ENCODE results near the gene KCNH5.

The KCNH5 gene

GRCh38 chr14:63045234-63045611 lies at the start of gene KCNH5:
Gene KCNH5, minus strand, starts transcription at chr14:63045458. Its CDS starts 272 bp downstream, at chr14:63045186.
- peaks cover 7% of the 10 kb centered on the region for H3K27me3 ChIP-seq (ENCODE audit: low read depth)
- DNase-seq (ENCODE audit: low spot score in 2 of 2) = peak; percentile 67 to 78
- H3K36me3 ChIP-seq (replicated peaks) = no peaks in the 10 kb centered on the region
- peak within 1 kb of the TSS; percentile 45 for H3K4me3 ChIP-seq
- peaks cover 9% of the 10 kb centered on the region for H3K4me1 ChIP-seq
- in situ Hi-C loops (cut with MboI; ENCODE audit: low sequenced_read_pairs) = loop anchor here (25.0 kb wide), 1 partner anchor 883 kb away; no protein-coding TSS in a partner anchor
- H3K9me3 ChIP-seq = no peaks in the 10 kb centered on the region

- in situ Hi-C loops (cut with MboI; ENCODE audit: low sequenced_read_pairs) = no loop called here
- H3K27me3 ChIP-seq (ENCODE audit: low read depth) = no peaks in the 10 kb centered on the region
- H3K9me3 ChIP-seq = no peaks in the 10 kb centered on the region
- no peaks in the 10 kb centered on the region for H3K36me3 ChIP-seq (replicated peaks)
- H3K4me3 ChIP-seq = no peak overlapping the region
- no peak for DNase-seq (ENCODE audit: low spot score in 2 of 2)
- peaks cover 22% of the 10 kb centered on the region for H3K4me1 ChIP-seq
Observed at GRCh38 chr14:63091394-63091996, 46.2 kb upstream of the KCNH5 start.

- Histone ChIP-seq H3K27me3 (ENCODE audit: low read depth) (no peaks in the 10 kb centered on the region), H3K36me3 (replicated peaks) (no peaks in the 10 kb centered on the region), H3K4me3 (no peak overlapping the region), H3K4me1 (peaks cover 10% of the 10 kb centered on the region), H3K9me3 (no peaks in the 10 kb centered on the region)
- in situ Hi-C loops (cut with MboI; ENCODE audit: low sequenced_read_pairs) = no loop called here
- no peak for DNase-seq (ENCODE audit: low spot score in 2 of 2)
Observed at GRCh38 chr14:63088865-63089264, 43.6 kb upstream of the KCNH5 start.

GRCh38 chr14:63078569-63078968 lies 33.3 kb upstream of the KCNH5 start:
- Histone ChIP-seq H3K36me3 (replicated peaks) (no peaks in the 10 kb centered on the region), H3K27me3 (ENCODE audit: low read depth) (no peaks in the 10 kb centered on the region), H3K4me3 (no peak overlapping the region), H3K4me1 (no peaks in the 10 kb centered on the region), H3K9me3 (no peaks in the 10 kb centered on the region)
- in situ Hi-C loops (cut with MboI; ENCODE audit: low sequenced_read_pairs) = no loop called here
- no peak for DNase-seq (ENCODE audit: low spot score in 2 of 2)

GRCh38 chr14:63076488-63076887 lies 31.2 kb upstream of the KCNH5 start:
- no peaks in the 10 kb centered on the region for H3K36me3 ChIP-seq (replicated peaks)
- no peak for DNase-seq (ENCODE audit: low spot score in 2 of 2)
- no peaks in the 10 kb centered on the region for H3K27me3 ChIP-seq (ENCODE audit: low read depth)
- in situ Hi-C loops (cut with MboI; ENCODE audit: low sequenced_read_pairs) = no loop called here
- H3K4me1 ChIP-seq = no peaks in the 10 kb centered on the region
- H3K4me3 ChIP-seq = no peak overlapping the region
- H3K9me3 ChIP-seq = no peaks in the 10 kb centered on the region

GRCh38 chr14:63055631-63056030 lies 10.4 kb upstream of the KCNH5 start:
- Histone ChIP-seq H3K9me3 (no peaks in the 10 kb centered on the region), H3K36me3 (replicated peaks) (no peaks in the 10 kb centered on the region), H3K4me1 (no peaks in the 10 kb centered on the region), H3K27me3 (ENCODE audit: low read depth) (0 out of 2 replicates have a peak, but pooled peaks cover 3% of the 10 kb centered on the region), H3K4me3 (no peak overlapping the region)
- in situ Hi-C loops (cut with MboI; ENCODE audit: low sequenced_read_pairs) = no loop called here
- DNase-seq (ENCODE audit: low spot score in 2 of 2) = no peak

GRCh38 chr14:63051992-63052391 lies 6.7 kb upstream of the KCNH5 start:
- Histone ChIP-seq H3K4me3 (no peak overlapping the region), H3K4me1 (no peaks in the 10 kb centered on the region), H3K36me3 (replicated peaks) (no peaks in the 10 kb centered on the region), H3K27me3 (ENCODE audit: low read depth) (peaks cover 5% of the 10 kb centered on the region), H3K9me3 (no peaks in the 10 kb centered on the region)
- DNase-seq (ENCODE audit: low spot score in 2 of 2) = no peak
- in situ Hi-C loops (cut with MboI; ENCODE audit: low sequenced_read_pairs) = no loop called here

GRCh38 chr14:63051301-63051700 lies 6.0 kb upstream of the KCNH5 start:
- DNase-seq (ENCODE audit: low spot score in 2 of 2) = no peak
- peaks cover 5% of the 10 kb centered on the region for H3K27me3 ChIP-seq (ENCODE audit: low read depth)
- in situ Hi-C loops (cut with MboI; ENCODE audit: low sequenced_read_pairs) = no loop called here
- H3K36me3 ChIP-seq (replicated peaks) = no peaks in the 10 kb centered on the region
- H3K4me3 ChIP-seq = no peak overlapping the region
- H3K4me1 ChIP-seq = no peaks in the 10 kb centered on the region
- H3K9me3 ChIP-seq = no peaks in the 10 kb centered on the region

GRCh38 chr14:63050694-63051093 lies 5.4 kb upstream of the KCNH5 start:
- no peaks in the 10 kb centered on the region for H3K4me1 ChIP-seq
- no peaks in the 10 kb centered on the region for H3K9me3 ChIP-seq
- no peaks in the 10 kb centered on the region for H3K36me3 ChIP-seq (replicated peaks)
- H3K27me3 ChIP-seq (ENCODE audit: low read depth) = peaks cover 5% of the 10 kb centered on the region
- in situ Hi-C loops (cut with MboI; ENCODE audit: low sequenced_read_pairs) = no loop called here
- H3K4me3 ChIP-seq = no peak overlapping the region
- no peak for DNase-seq (ENCODE audit: low spot score in 2 of 2)

GRCh38 chr14:63046339-63047268 lies 1.3 kb upstream of the KCNH5 start:
- H3K27me3 ChIP-seq (ENCODE audit: low read depth) = peaks cover 7% of the 10 kb centered on the region
- no peaks in the 10 kb centered on the region for H3K9me3 ChIP-seq
- H3K4me1 ChIP-seq = peaks cover 3% of the 10 kb centered on the region
- no peak overlapping the region for H3K4me3 ChIP-seq
- in situ Hi-C loops (cut with MboI; ENCODE audit: low sequenced_read_pairs) = loop anchor here (25.0 kb wide), 1 partner anchor 884 kb away; no protein-coding TSS in a partner anchor
- no peaks in the 10 kb centered on the region for H3K36me3 ChIP-seq (replicated peaks)
- no peak for DNase-seq (ENCODE audit: low spot score in 2 of 2)

GRCh38 chr14:63045612-63046320 lies 508 bp upstream of the KCNH5 start:
- Histone ChIP-seq H3K9me3 (no peaks in the 10 kb centered on the region), H3K4me1 (peaks cover 9% of the 10 kb centered on the region), H3K27me3 (ENCODE audit: low read depth) (peaks cover 7% of the 10 kb centered on the region), H3K4me3 (peak overlapping the region; percentile 45), H3K36me3 (replicated peaks) (no peaks in the 10 kb centered on the region)
- peak; percentile 21 to 73 for DNase-seq (ENCODE audit: low spot score in 2 of 2)
- in situ Hi-C loops (cut with MboI; ENCODE audit: low sequenced_read_pairs) = loop anchor here (25.0 kb wide), 1 partner anchor 883 kb away; no protein-coding TSS in a partner anchor

- in situ Hi-C loops (cut with MboI; ENCODE audit: low sequenced_read_pairs) = loop anchor here (25.0 kb wide), 1 partner anchor 878 kb away; no protein-coding TSS in a partner anchor
- Histone ChIP-seq H3K27me3 (ENCODE audit: low read depth) (peaks cover 2% of the 10 kb centered on the region; the same call in 1 of the 2 replicates), H3K9me3 (no peaks in the 10 kb centered on the region), H3K36me3 (replicated peaks) (no peaks in the 10 kb centered on the region), H3K4me3 (no peak overlapping the region), H3K4me1 (peaks cover 9% of the 10 kb centered on the region)
- peak in 1 of 2 experiments; percentile 63 for DNase-seq (ENCODE audit: low spot score in 2 of 2)
Observed at GRCh38 chr14:63039866-63040265, 5.4 kb downstream of the KCNH5 start.

GRCh38 chr14:63032641-63033040 lies 12.6 kb downstream of the KCNH5 start:
- in situ Hi-C loops (cut with MboI; ENCODE audit: low sequenced_read_pairs) = loop anchor here (25.0 kb wide), 1 partner anchor 870 kb away; no protein-coding TSS in a partner anchor
- no peak for DNase-seq (ENCODE audit: low spot score in 2 of 2)

More at GRCh38 chr14:63032641-63033040, 12.6 kb downstream of the KCNH5 start:
- Histone ChIP-seq H3K4me3 (no peak overlapping the region), H3K9me3 (no peaks in the 10 kb centered on the region), H3K36me3 (replicated peaks) (no peaks in the 10 kb centered on the region), H3K4me1 (peaks cover 8% of the 10 kb centered on the region; the same call in 1 of the 2 replicates), H3K27me3 (ENCODE audit: low read depth) (no peaks in the 10 kb centered on the region)
